HEK293 (cell line): ENCODE measurements around the gene SLC9A5.

Experiments used
- TSHZ1 ChIP-seq: fragments of 450-650 bp; formaldehyde crosslinking; IDR thresholded peaks from 2 replicates; pipeline ENCODE4 v1.5.1; 2016; ENCODE audit warnings: missing biosample characterization, missing genetic modification characterization, borderline replicate concordance
- ZBTB8A ChIP-seq: fragments of 450-650 bp; formaldehyde crosslinking; IDR thresholded peaks from 2 replicates; pipeline ENCODE4 v1.5.1; 2016; ENCODE audit warnings: missing biosample characterization, missing genetic modification characterization
- ZNF292 ChIP-seq: fragments of 450-650 bp; formaldehyde crosslinking; IDR thresholded peaks from 2 replicates; pipeline ENCODE4 v1.5.1; 2016; ENCODE audit warnings: low read depth, missing biosample characterization, missing genetic modification characterization, borderline replicate concordance

DNA sequence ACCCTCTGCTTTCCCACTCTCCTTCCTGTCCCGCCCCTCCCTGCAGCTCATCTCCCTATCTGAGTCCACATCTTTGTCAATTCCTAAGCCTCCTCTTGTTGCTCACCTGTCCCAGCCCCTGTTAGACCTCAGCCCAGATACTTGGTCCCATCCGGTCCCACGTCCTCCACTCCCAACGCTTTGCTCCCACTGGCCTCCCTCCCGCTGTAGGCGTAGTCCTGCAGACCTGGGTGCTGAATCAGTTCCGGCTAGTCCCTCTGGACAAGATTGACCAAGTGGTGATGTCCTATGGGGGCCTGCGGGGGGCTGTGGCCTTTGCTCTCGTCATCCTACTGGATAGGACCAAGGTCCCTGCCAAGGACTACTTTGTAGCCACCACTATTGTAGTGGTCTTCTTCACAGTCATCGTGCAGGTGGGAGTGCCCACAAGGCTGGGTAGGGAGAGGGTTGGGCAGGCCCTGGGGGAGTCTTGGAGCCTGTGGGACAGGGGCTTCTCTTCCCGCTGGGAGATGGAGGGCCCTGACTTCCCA lies 8.0 kb downstream of the SLC9A5 start:
- no peak for TF ChIP-seq ZBTB8A (tag by site-specific recombination)
- TF ChIP-seq TSHZ1, result no peak
- TF ChIP-seq ZNF292, result no peak
